HFF-Myc (cell line): ENCODE results near the gene EBPL.

Source experiments
- DNase-seq: peaks from one replicate; pipeline ENCODE4 v3.0.0-alpha.2; 2011; ENCODE audit warnings: low read depth; ENCODE audit errors: extremely low read depth
- H3K4me3 ChIP-seq: replicated peaks from 2 replicates; pipeline ENCODE4 v1.5.1; 2011; ENCODE audit warnings: low read depth, mild to moderate bottlenecking, control low read depth, low read length
- TF ChIP-seq, protein P1 (sequence below): IDR thresholded peaks from 2 replicates; pipeline ENCODE4 v1.5.1; 2012; ENCODE audit warnings: mild to moderate bottlenecking, low read depth, low read length, control low read depth; ENCODE audit errors: missing control alignments

Gene EBPL

DNA sequence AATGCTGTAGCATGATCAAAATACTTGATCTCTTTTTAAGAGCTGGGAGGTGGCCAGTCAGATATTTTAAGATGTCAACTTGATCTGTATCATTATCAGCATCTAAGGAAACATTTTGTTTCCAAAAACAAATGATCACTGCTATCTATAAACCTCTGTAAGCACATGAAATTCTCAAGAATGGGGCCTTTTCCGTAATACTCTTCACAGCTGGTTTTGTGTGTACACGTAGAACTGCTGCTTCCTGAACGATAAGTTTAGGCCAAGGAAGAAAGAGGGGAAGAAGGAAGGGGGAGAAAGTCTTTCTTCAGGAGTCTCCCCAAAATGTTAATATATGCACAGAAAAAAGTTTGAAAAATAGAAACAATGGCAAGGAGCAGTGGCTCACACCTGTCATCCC lies 37.3 kb downstream of the EBPL start:
- TF ChIP-seq, protein P1, sequence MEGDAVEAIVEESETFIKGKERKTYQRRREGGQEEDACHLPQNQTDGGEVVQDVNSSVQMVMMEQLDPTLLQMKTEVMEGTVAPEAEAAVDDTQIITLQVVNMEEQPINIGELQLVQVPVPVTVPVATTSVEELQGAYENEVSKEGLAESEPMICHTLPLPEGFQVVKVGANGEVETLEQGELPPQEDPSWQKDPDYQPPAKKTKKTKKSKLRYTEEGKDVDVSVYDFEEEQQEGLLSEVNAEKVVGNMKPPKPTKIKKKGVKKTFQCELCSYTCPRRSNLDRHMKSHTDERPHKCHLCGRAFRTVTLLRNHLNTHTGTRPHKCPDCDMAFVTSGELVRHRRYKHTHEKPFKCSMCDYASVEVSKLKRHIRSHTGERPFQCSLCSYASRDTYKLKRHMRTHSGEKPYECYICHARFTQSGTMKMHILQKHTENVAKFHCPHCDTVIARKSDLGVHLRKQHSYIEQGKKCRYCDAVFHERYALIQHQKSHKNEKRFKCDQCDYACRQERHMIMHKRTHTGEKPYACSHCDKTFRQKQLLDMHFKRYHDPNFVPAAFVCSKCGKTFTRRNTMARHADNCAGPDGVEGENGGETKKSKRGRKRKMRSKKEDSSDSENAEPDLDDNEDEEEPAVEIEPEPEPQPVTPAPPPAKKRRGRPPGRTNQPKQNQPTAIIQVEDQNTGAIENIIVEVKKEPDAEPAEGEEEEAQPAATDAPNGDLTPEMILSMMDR, result no peak
- DNase-seq, result no peak
- H3K4me3 ChIP-seq, result no peak overlapping the region

GRCh38 chr13:49653478-49653877 lies 37.8 kb downstream of the EBPL start:
- no peak overlapping the region for H3K4me3 ChIP-seq
- TF ChIP-seq, protein P1, result no peak
- DNase-seq, result no peak

GRCh38 chr13:49652355-49653305 lies 38.7 kb downstream of the EBPL start:
- no peak for DNase-seq
- H3K4me3 ChIP-seq, result no peak overlapping the region
- TF ChIP-seq, protein P1, result peak; percentile 54

- TF ChIP-seq, protein P1, result no peak
- no peak overlapping the region for H3K4me3 ChIP-seq
- no peak for DNase-seq
Measured at GRCh38 chr13:49651570-49652354, 39.5 kb downstream of the EBPL start.

DNA sequence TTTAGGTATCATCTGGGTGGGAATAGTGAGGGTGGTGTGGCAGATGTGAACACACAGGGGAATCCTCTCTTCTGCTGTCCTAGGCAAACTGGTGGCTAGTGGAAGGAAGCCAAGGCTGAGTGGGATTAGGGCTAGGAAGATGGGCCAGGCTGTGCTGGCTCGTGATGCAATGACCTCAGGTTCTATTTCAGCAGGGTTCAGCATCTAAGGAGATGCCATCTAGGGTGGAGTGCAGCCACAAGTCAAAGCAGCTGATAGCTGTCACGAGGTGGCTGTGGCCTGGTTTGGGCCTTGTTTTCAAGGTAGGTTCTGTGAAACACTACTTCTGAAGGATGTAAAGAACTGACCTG lies 41.3 kb downstream of the EBPL start:
- no peak for DNase-seq
- TF ChIP-seq, protein P1, result no peak
- H3K4me3 ChIP-seq, result no peak overlapping the region

GRCh38 chr13:49649244-49649962 lies 41.9 kb downstream of the EBPL start:
- no peak overlapping the region for H3K4me3 ChIP-seq
- TF ChIP-seq, protein P1, result peak; percentile 47
- no peak for DNase-seq
